BJ (cell line): ENCODE data around the gene MS4A10. TPM values are rescaled to one million over a fixed set of nuclear protein-coding genes. Genes with fewer than 3 reads are reported as not detected.

Source experiments
- CTCF ChIA-PET: fragments of 350-600 bp; formaldehyde crosslinking; extraction: SDS; loops from one replicate; lab custom pipeline; 2021; ENCODE audit warnings: antibody characterized with exemption, inconsistent platforms; lab: Yijun Ruan, JAX
- POLR2A ChIA-PET: fragments of 300-600 bp; sonication (Branson Sonifier 250); formaldehyde crosslinking; extraction: SDS; loops from one replicate; lab custom pipeline; 2021; ENCODE audit warnings: antibody characterized with exemption; lab: Charles Lee
- DNase-seq: peaks from one replicate; pipeline ENCODE4 v3.0.0-alpha.2; 2011; ENCODE audit warnings: low read depth
- H3K27me3 ChIP-seq: 2 replicates; pipeline ENCODE4 v1.6.0; 2011; ENCODE audit warnings: low read length; ENCODE audit not compliant: control insufficient read depth, insufficient read depth
- H3K36me3 ChIP-seq: 2 replicates; pipeline ENCODE4 v1.5.1; 2011; ENCODE audit warnings: low read length; ENCODE audit not compliant: control insufficient read depth, insufficient read depth
- H3K4me3 ChIP-seq: 2 replicates; pipeline ENCODE4 v1.5.1; 2011; ENCODE audit warnings: low read depth, mild to moderate bottlenecking, control low read depth, low read length
- polyA plus RNA-seq: library from polyadenylated mRNA; depleted of rRNA; stranded (reverse); fragments of >200 nt; gene quantifications from 2 replicates; pipeline ENCODE4 v1.2.3, GENCODE V29; 2011
- TF ChIP-seq, protein P1 (sequence below): IDR thresholded peaks from 2 replicates; pipeline ENCODE4 v1.5.1; 2011; ENCODE audit warnings: low read depth, mild to moderate bottlenecking, control low read depth, inconsistent platforms, low read length, moderate library complexity; ENCODE audit not compliant: insufficient read depth

The MS4A10 gene
- polyA plus RNA-seq, 1 experiment = not detected

DNA sequence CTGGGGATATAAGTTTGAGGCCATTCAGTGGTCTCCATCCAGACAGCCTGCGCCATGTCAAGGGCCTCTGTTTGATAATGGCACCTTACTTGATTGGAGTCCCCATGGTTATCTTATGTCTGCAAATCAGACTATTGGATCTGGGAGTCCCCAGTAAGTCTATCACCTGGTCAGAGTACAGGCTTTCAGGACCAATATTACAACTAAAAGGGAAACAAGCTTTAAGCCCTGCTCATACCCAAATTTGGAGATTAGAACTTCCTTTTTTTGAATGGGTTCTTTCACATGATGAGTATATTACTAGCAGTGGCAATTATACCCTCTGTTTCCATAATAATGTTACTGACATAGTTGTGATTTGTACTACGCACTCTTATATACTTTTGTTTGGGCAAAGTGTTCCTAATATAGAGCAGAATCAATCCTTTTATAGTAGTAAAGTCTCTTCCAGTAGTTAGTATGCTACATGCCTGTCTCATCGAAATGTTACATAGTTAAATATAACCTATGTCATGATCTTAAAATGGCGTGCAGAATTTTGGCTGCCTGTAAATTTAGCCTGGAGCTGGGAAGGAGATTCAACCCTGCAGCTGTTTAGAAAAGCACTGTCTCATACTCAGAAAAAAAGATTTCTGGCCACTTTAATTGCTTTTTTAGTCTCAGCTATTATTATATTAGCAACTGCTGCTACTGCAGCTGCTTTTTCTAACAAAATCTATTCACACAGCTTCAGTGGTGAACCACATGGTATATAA, 23.5 kb upstream of the MS4A10 start:
- peaks cover 8% of the 10 kb centered on the region for H3K27me3 ChIP-seq
- TF ChIP-seq, protein P1, sequence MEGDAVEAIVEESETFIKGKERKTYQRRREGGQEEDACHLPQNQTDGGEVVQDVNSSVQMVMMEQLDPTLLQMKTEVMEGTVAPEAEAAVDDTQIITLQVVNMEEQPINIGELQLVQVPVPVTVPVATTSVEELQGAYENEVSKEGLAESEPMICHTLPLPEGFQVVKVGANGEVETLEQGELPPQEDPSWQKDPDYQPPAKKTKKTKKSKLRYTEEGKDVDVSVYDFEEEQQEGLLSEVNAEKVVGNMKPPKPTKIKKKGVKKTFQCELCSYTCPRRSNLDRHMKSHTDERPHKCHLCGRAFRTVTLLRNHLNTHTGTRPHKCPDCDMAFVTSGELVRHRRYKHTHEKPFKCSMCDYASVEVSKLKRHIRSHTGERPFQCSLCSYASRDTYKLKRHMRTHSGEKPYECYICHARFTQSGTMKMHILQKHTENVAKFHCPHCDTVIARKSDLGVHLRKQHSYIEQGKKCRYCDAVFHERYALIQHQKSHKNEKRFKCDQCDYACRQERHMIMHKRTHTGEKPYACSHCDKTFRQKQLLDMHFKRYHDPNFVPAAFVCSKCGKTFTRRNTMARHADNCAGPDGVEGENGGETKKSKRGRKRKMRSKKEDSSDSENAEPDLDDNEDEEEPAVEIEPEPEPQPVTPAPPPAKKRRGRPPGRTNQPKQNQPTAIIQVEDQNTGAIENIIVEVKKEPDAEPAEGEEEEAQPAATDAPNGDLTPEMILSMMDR = no peak
- POLR2A ChIA-PET = no interaction called here
- no peak overlapping the region for H3K4me3 ChIP-seq
- H3K36me3 ChIP-seq = no peaks in the 10 kb centered on the region
- no peak for DNase-seq
- CTCF ChIA-PET = interaction anchor here (1.1 to 2.0 kb wide), 3 partner anchors 14 to 492 kb away, joined by 3 to 12 read pairs (median 7); no protein-coding TSS in a partner anchor

DNA sequence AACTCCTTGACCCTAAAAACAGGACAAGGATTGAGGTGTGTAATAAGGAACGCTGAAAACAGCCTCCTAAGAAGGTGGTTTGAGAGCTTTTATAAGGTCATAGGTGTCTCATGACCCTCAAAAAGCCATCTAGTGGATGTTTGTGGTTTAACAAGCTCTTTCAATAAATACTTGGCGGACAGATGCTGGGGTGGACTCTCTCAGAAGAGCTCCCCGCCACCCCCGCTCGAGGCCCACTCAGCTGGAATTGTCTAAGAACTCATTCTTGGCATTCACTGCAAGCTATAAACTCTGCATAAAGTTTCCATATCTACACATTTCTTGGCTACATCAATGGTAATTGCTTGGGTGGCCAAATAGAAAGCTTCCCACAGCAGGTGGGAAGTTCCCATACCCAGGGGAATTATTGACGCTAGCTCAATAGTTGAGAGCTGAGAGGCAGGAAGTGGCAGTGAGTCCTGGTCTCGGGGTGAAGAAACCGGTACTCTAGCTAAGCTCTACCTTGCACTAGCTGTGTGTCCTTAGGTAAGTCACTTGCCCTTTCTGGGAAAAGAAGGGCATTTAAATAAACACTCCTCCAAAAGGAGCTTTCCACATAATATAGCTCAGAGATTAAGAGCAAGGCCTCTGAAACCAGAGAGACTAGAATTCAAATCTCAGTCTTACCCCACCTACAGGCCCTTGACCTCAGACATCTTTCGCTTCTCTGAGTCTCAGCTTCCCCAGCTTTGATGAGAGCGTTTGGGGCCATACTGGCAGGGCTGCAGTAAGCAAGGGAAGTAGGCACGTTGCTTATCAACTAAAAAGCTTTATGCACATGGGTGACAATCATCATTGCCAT, 22.1 kb upstream of the MS4A10 start:
- no peak for DNase-seq
- H3K36me3 ChIP-seq = no peaks in the 10 kb centered on the region
- no peak overlapping the region for H3K4me3 ChIP-seq
- ChIA-PET CTCF (interaction anchor here (0.7 to 2.0 kb wide), 9 partner anchors 9 to 138 kb away, joined by 3 to 12 read pairs (median 3); no protein-coding TSS in a partner anchor), POLR2A (no interaction called here)
- H3K27me3 ChIP-seq = peaks cover 8% of the 10 kb centered on the region
- TF ChIP-seq, protein P1 = peak; percentile 14; the same call in 1 of the 2 replicates

DNA sequence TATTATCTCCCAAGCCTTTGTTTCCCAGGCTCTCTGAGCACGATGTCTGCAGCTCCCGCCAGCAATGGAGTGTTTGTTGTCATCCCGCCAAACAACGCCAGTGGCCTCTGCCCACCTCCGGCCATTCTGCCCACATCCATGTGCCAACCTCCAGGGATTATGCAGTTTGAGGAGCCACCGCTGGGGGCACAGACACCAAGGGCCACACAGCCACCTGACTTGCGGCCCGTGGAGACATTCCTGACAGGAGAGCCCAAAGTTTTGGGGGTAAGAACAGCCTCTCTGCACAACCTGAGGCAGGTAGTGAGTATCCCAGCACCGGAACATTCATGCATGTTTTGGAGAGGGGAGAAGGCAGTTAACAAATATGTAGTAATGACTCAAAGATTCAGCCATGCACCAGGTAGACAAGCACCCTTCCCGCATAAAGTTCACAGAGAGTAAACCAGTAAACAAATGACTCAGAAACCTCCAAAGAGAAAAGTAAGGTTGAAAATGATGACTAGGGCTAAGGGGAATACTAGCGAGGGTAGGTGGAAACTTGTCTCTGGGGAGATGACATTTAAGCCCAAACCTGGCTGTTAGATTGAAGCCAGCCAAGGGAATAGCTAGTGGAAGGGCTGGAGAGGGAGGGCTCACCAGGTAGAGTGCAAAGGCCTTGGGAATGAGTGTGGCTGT, 21.3 kb upstream of the MS4A10 start:
- DNase-seq = no peak
- no peaks in the 10 kb centered on the region for H3K36me3 ChIP-seq
- peaks cover 8% of the 10 kb centered on the region for H3K27me3 ChIP-seq
- ChIA-PET POLR2A (no interaction called here), CTCF (interaction anchor here (0.9 to 2.0 kb wide), 6 partner anchors 8 to 141 kb away, joined by 3 to 12 read pairs (median 4); no protein-coding TSS in a partner anchor)
- no peak overlapping the region for H3K4me3 ChIP-seq
- TF ChIP-seq, protein P1 = no peak

DNA sequence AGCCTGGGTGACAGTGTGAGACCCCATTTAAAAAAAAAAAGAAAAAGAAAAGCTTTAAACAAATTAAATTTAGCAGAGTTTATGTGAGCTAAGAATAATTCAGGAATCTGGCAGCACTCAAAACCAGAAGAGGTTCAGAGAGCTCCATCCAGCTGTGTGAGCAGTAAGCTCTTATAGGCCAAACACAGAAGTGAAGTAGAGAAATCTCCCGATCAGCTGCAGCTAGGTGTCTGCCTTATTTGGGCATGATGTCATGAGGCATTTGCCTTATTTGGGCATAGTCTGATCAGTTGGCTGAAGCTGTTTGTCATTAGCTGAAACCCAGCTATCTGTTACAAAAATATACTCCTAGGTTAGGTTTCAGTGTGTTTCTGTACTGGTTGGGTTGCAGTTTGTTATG, 20.3 kb upstream of the MS4A10 start:
- TF ChIP-seq, protein P1 = no peak
- no peaks in the 10 kb centered on the region for H3K36me3 ChIP-seq
- H3K27me3 ChIP-seq = peaks cover 7% of the 10 kb centered on the region
- ChIA-PET POLR2A (no interaction called here), CTCF (interaction anchor here (0.8 to 1.8 kb wide), 4 partner anchors 9 to 140 kb away, joined by 3 to 10 read pairs (median 4); no protein-coding TSS in a partner anchor)
- DNase-seq = no peak
- no peak overlapping the region for H3K4me3 ChIP-seq
